Breast epithelium (tissue), 4 donors: Measurements from ENCODE around the gene GSTA5. TPM values are rescaled to one million over a fixed set of nuclear protein-coding genes. Genes with fewer than 3 reads are reported as not detected.
"Not testable (repeated sequence)": the region's sequence is repeated elsewhere in the genome, so short reads cannot be mapped to it uniquely, and the experiment has no call there.

Source experiments
- DNase-seq, 2 donors: peaks; one replicate each; pipeline ENCODE4 v3.0.0-alpha.2; 2019; ENCODE audit warnings: low spot score in 2 of 2
- H3K27ac ChIP-seq, 2 donors: fragments of 200-600 bp; sonication (generic) in 1 of 2; one replicate each; pipeline ENCODE4 v1.5.1; 2016 to 2019; ENCODE audit warnings: mild to moderate bottlenecking in 1 of 2
- H3K27me3 ChIP-seq, 2 donors: fragments of 200-600 bp; sonication (generic) in 1 of 2; one replicate each; pipeline versions ENCODE4 v1.5.1 to v1.6.0; 2017 to 2019; ENCODE audit warnings: control low read depth in 1 of 2, mild to moderate bottlenecking in 1 of 2
- H3K36me3 ChIP-seq: fragments of 200-600 bp; one replicate; pipeline ENCODE4 v1.5.1; 2019
- H3K4me1 ChIP-seq, 2 donors: fragments of 200-600 bp; sonication (generic); one replicate each; pipeline ENCODE4 v1.5.1; 2016 to 2019; ENCODE audit warnings: control low read depth in 1 of 2
- H3K4me3 ChIP-seq, 3 donors: fragments of 200-600 bp; sonication (generic); 1 replicate in 2 of 3; 2 replicates in 1 of 3; pipeline ENCODE4 v1.5.1; 2016 to 2019; ENCODE audit warnings: mild to moderate bottlenecking in 3 of 3, moderate library complexity in 2 of 3
- H3K9me3 ChIP-seq, 2 donors: fragments of 200-600 bp; sonication (generic) in 1 of 2; one replicate each; pipeline ENCODE4 v1.5.1; 2016 to 2019; ENCODE audit warnings: control low read depth in 1 of 2
- CTCF ChIP-seq, 3 donors: fragments of 450-650 bp; IDR thresholded peaks; one replicate each; pipeline ENCODE4 v1.5.1; 2016 to 2017; ENCODE audit warnings: antibody characterized with exemption in 3 of 3, mild to moderate bottlenecking in 3 of 3, moderate library complexity in 3 of 3
- POLR2A ChIP-seq: fragments of 450-650 bp; IDR thresholded peaks from one replicate; pipeline ENCODE4 v1.6.1; 2016; ENCODE audit warnings: antibody characterized with exemption, mild to moderate bottlenecking, moderate library complexity
- POLR2AphosphoS5 ChIP-seq, 3 donors: sonication (generic); formaldehyde crosslinking; IDR thresholded peaks; one replicate each; pipeline ENCODE4 v1.6.1; 2017; ENCODE audit warnings: antibody characterized with exemption in 3 of 3
- intact Hi-C: fragments of 100-400 bp; cut with DNase I; formaldehyde crosslinking; loops from one replicate; pipeline ENCODE4 v1.15.1; 2023; ENCODE audit warnings: low total_unique reads
- total RNA-seq, 3 donors: library from RNA; depleted of rRNA; stranded (reverse); fragments of >200 nt; gene quantifications; one replicate each; pipeline ENCODE4 v1.1.0, GENCODE V29; 2016

Gene GSTA5
- total RNA-seq, 3 donors from 2014 or later, result not detected

DNA sequence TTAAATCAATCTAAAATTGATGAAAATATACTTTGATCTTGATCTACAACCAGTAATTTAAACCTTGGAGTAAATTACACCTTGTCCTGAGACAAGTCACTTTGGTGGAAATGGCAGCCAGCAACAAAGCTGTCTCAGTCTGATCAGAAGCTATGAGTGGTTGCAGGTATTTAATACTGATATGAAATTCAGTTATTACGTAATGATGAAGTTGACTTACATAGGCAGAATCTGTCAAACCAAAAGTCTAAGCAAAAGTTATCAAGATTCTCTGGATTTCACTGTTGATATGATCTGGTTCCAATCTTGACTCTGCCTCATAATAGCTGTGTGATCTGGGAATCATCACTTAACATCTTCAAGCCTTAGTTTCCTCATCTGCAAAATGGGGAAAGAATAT lies 27.6 kb upstream of the GSTA5 start:
- Histone ChIP-seq H3K4me1 (no peaks in the 10 kb centered on the region), H3K36me3 (no peaks in the 10 kb centered on the region), H3K4me3 (no peak overlapping the region), H3K27me3 (no peaks in the 10 kb centered on the region), H3K9me3 (no peaks in the 10 kb centered on the region), H3K27ac (no peak overlapping the region)
- TF ChIP-seq CTCF (IDR thresholded peaks at IDR 0.05), result no peak
- TF ChIP-seq POLR2A, result no peak
- TF ChIP-seq POLR2AphosphoS5 (IDR thresholded peaks at IDR 0.05), result no peak
- intact Hi-C loops, result no loop called here
- DNase-seq, result no peak

DNA sequence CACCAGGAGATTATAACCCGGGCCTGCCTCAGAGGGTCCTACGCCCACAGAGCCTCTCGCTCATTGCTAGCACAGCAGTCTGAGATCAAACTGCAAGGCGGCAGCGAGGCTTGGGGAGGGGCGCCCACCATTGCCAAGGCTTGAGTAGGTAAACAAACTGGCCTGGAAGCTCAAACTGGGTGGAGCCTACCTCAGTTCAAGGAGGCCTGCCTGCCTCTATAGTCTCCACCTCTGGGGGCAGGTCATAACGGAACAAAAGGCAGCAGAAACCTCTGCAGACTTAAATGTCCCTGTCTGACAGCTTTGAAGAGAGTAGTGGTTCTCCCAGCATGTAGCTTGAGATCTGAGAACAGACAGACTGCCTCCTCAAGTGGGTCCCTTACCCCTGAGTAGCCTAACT lies 20.5 kb upstream of the GSTA5 start:
- H3K9me3 ChIP-seq, H3K36me3 ChIP-seq, H3K4me1 ChIP-seq, H3K27me3 ChIP-seq, H3K27ac ChIP-seq, DNase-seq, H3K4me3 ChIP-seq, intact Hi-C loops: not testable (repeated sequence)

- Histone ChIP-seq H3K27ac (no peak overlapping the region), H3K4me1 (no peaks in the 10 kb centered on the region), H3K27me3 (no peaks in the 10 kb centered on the region), H3K4me3 (no peak overlapping the region), H3K9me3 (no peaks in the 10 kb centered on the region), H3K36me3 (no peaks in the 10 kb centered on the region)
- intact Hi-C loops, result no loop called here
- TF ChIP-seq CTCF (IDR thresholded peaks at IDR 0.05) (no peak), POLR2A (no peak), POLR2AphosphoS5 (IDR thresholded peaks at IDR 0.05) (no peak)
- DNase-seq, result no peak
Observed at GRCh38 chr6:52858416-52858815, 17.8 kb upstream of the GSTA5 start.

GRCh38 chr6:52856137-52856536 lies 15.5 kb upstream of the GSTA5 start:
- H3K36me3 ChIP-seq, H3K9me3 ChIP-seq, H3K27ac ChIP-seq, H3K4me1 ChIP-seq, H3K4me3 ChIP-seq, intact Hi-C loops, H3K27me3 ChIP-seq: not testable (repeated sequence)
- peak; percentile 27 to 54 for DNase-seq

- Histone ChIP-seq H3K27ac (no peak overlapping the region), H3K4me1 (no peaks in the 10 kb centered on the region), H3K4me3 (no peak overlapping the region), H3K36me3 (no peaks in the 10 kb centered on the region), H3K27me3 (no peaks in the 10 kb centered on the region), H3K9me3 (no peaks in the 10 kb centered on the region)
- no peak for TF ChIP-seq POLR2A
- no peak for TF ChIP-seq POLR2AphosphoS5 (IDR thresholded peaks at IDR 0.05)
- TF ChIP-seq CTCF (IDR thresholded peaks at IDR 0.05), result no peak
- DNase-seq, result no peak
- intact Hi-C loops, result no loop called here
Observed at GRCh38 chr6:52849137-52849536, 8.5 kb upstream of the GSTA5 start.

- no peak for DNase-seq
- Histone ChIP-seq H3K4me3 (no peak overlapping the region), H3K36me3 (no peaks in the 10 kb centered on the region), H3K27ac (no peak overlapping the region), H3K27me3 (no peaks in the 10 kb centered on the region), H3K4me1 (no peaks in the 10 kb centered on the region), H3K9me3 (no peaks in the 10 kb centered on the region)
- TF ChIP-seq CTCF (IDR thresholded peaks at IDR 0.05) (no peak), POLR2AphosphoS5 (IDR thresholded peaks at IDR 0.05) (no peak), POLR2A (no peak)
- intact Hi-C loops, result no loop called here
Observed at GRCh38 chr6:52846002-52846401, 5.4 kb upstream of the GSTA5 start.
